Inferior parietal cortex (tissue), 1 donor: ENCODE measurements around the gene MAGIX.
"Not testable (repeated sequence)": the region's sequence is repeated elsewhere in the genome, so short reads cannot be mapped to it uniquely, and the experiment has no call there.

Source experiments
- DNase-seq: peaks from one replicate; pipeline ENCODE4 v3.0.0-alpha.2; 2016; ENCODE audit errors: extremely low spot score

Gene MAGIX

GRCh38 chrX:49160908-49161307, 1.6 kb upstream of the MAGIX start:
- DNase-seq: no peak

GRCh38 chrX:49161632-49162031, 926 bp upstream of the MAGIX start:
- DNase-seq: no peak

- DNase-seq: peak; percentile 71
These were observed 1.2 kb downstream of the MAGIX start for GRCh38 chrX:49163555-49164419.

DNA sequence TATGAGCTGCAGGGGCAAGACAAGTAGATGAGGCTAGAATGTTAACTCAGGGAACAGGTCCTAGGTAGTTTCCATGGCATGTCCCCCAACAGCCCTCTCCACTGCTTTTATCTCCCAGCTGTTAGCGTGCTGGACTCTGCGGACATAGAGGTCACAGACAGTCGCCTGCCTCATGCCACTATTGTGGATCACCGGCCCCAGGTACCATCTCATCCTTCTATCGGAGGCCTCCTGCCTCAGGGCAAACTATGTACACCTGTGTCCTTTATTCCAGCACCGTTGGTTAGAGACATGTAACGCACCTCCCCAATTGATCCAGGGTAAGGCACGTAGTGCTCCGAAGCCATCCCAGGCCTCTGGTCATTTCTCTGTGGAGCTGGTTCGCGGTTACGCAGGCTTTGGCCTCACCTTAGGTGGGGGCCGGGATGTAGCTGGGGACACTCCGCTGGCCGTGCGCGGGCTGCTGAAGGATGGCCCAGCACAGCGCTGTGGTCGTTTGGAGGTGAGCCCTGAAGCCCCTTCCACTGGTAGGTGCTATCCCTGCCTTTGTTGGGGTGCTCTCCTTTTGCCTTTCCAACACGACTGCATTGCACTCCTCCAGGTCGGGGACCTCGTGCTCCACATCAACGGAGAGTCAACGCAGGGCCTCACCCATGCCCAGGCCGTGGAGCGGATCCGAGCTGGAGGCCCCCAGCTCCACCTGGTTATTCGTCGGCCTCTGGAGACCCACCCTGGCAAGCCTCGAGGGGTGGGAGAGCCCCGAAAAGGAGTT, 2.2 kb downstream of the MAGIX start:
- no peak for DNase-seq

DNA sequence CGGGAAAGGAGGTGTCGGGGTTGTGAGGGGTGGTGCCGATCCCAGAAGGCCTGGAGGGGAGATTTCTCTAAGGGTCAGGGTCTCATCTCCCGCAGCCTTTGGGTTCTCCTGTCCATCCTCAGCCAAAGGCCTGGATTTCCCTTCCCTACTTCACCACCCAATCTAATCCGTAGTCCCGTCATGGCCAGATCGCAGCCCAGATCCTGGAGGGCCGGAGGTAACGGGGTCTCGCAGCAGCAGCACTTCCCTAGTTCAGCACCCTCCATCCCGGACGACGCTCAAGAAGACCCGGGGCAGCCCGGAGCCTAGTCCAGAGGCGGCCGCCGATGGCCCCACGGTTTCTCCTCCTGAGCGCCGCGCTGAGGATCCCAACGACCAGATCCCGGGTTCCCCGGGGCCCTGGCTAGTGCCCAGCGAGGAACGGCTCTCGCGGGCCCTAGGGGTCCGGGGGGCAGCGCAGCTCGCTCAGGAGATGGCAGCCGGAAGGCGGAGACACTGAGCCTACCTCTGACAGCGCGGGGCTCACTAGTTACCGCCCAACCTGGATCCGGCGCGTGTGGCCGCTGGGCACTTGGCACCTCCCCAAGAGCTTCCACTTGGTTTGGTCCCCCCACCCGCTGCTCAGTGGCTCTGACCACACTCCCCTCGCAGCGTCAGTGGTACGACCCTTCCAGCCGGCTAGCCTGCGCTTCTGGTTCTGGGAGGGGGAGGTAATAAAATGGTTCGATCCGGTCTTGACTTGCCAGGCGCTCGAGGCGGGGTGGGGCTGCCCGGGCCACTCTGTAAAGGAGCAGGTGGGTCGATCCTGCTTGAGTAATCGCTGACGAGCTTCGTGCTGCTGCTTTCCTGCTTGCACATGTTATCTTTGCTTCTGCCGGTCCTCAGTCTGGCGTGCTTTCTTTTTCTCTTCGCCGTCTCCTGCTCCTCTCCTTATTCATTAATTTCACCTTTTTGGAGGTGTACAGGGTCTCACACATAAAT, 3.6 kb downstream of the MAGIX start:
- no peak for DNase-seq

- no peak for DNase-seq
These were observed 4.6 kb downstream of the MAGIX start for GRCh38 chrX:49166914-49167739.

GRCh38 chrX:49167740-49168108, 5.2 kb downstream of the MAGIX start:
- no peak for DNase-seq

GRCh38 chrX:49171752-49172279, 9.3 kb downstream of the MAGIX start, which contains the start of gene PLP2:
PLP2 (plus strand) TSS chrX:49171898; CDS start chrX:49172001, 103 bp downstream.
- no peak for DNase-seq

- no peak for DNase-seq
These were observed 9.8 kb downstream of the MAGIX start for GRCh38 chrX:49172280-49172780.

GRCh38 chrX:49173544-49173943, 11.0 kb downstream of the MAGIX start:
- not testable (repeated sequence) for DNase-seq

DNA sequence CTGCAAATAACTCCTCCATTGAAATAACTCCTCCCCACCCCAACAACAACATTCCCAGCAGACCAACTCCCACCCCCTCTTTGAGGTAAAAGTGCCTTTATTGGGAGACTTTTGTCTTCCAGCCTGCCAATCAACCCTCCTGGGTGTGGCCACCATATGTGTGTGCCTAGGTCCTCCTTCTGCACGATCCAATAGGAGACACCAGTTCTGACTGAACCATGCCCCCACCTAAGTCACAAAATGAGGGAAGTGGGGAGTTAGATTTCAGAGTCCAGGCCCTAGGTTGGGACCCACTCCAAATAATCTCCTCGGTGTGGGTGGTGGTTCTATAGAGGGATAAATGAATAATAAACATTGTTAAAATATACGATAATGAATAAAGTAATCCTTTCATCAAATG, 12.2 kb downstream of the MAGIX start:
- no peak for DNase-seq

DNA sequence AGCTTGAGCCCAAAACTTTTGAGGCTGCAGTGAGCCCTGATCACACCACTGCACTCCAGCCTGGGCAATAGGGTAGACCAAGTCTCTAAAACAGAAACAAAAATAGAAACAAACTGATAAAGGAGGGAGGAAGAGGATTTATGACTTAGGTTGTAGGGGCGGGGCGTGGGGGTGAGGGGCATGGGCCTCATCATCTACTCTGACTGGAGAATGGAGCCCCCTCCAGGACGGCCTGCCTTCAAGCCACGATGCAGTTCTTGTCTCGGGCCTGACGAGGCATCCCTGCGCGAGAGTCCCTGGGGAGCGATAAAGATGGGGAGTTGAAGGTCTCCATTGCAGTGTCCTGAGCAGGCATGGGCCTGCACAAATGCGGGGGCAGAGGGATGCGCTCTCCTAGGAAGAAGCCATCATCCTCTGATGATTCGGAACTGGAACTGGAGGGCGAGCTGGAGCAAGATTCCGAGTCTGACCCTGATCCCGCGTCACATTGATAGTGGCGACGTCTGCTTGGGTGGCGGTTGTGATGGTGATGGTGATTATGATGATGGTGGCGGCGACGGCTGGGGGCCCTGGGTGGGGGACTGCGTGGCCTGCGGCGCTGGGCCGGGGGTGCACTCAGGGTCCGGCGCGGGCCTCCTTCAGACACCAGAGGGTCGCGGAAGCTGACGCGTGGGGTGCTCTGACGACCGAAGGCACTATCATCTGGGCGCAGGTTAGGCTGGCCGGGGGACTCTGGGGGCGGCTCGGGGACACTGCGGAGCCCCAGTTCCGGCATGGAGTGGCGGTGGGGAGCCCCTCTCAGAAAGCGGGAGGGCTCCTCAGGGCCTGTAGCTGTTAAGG, 13.1 kb downstream of the MAGIX start:
- DNase-seq: no peak

DNA sequence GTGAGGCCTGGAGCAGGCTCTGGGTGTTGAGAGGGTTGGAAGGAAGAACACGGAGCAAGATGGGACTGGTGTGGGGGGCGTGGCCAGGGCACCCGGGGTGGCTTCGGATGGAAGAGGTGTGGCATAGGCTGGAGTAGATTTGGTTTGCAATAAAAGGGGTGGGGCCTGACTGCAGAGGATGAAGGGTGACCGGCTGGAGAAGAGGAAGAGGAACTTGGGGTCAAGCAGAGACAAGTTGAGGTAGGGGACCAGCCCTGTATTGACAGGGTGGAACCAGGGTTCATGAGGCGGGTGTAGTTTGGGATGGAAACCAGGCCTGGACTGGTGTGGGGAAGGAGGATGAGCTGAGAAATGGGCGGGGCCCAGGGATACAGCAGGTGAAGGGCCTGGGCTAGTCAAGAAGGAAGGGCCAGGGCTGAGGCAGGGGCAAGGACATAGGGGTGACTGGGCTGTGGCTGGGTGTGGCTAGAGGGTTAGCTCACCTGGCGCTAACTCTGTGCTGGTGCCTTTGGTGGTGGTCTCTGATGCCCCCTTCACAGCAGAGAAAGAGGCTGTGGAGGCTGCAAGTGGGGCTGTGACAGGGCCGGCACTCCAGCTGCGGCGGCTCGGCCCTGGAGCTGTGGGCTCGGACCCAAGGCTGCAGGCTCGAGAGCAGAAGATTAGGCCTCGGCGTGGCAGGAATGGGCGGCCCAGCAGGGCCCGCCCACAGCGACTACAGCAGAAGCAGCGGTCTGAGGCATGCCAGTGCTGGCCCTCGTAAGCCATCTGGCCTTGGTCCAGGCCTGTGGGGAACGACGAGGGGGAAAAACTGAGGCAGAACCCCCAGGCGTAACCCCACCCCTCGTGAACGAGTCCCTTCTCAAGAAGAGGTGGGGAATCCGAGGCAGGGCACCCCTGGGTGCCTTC, 14.1 kb downstream of the MAGIX start:
- DNase-seq: no peak

- DNase-seq: no peak
These were observed 14.8 kb downstream of the MAGIX start for GRCh38 chrX:49177338-49177833.

DNA sequence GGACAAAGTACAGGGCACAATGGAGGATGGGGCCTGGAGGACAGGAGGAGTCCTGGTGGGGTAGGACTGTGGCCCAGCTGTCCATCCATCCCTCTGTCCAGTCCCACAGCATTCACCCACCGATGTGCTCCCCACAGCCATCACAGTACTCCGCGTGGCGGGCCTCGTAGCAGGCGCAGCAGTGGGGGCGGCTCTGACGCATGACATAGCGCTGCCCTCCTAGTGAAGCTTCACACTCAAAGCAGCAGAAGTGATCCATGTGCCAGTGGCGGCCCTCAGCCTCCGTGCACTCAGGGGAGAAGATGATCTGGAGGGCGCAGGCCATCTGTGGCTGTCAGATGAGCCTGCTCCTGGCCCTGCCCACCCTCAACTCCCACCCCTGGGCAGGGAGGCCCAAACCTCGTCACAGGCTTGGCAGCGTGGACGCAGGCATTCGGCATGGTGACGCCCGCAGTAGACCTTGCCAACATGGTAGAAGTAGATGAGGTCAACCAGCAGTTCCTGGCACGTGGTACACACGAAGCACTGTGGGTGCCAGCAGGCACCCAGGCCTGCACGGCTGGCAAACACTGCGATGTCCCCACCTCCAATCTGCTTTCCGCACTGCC, 15.4 kb downstream of the MAGIX start:
- no peak for DNase-seq

DNA sequence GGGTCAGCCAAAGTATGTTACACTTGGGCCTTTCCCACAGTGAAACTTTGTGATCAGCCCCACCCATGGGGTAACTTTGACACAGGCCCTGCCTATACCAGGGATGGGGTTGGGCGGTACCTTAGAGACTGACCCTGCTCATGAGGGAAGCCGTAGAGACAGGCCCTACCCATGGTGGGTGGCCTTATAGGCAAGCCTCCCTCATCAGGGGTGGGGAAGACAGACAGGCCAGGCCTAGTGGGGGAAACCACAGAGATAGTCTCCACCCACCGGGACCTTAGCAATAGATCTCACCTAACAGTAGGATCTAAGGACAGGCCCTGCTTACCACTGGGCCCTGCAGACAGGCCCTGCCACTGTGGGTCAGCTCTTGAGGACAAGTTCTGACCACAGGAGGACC, 16.0 kb downstream of the MAGIX start:
- no peak for DNase-seq

DNA sequence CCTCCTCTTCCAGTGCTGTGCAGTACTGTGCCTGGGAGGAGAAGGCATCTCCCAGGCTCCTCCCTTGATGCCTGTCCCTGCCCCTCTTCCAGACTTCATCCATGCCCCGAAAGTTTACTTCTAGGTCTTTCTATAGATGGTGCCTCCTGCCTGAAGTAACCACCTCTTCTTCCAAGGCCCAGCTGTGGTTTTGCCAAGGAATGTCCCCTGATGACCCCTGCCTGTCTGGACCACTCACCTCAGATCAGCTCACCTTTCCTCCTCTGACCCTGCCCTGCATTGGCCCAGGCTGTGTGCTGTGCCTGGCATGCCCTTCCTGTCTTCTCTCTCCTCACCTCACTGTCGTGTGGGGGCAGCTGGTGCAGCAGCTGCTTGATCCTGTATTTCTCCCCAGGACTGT, 16.8 kb downstream of the MAGIX start:
- no peak for DNase-seq
